GM21717 (cell line): ENCODE data around the gene OVCA2.

Experiments
- ATAC-seq: cut with Tn5 transposase; IDR thresholded peaks from one replicate; pipeline ENCODE4 v1.9.1; 2021; ENCODE audit warnings: mild to moderate bottlenecking, moderate library complexity; ENCODE audit not compliant: unreplicated experiment

OVCA2 gene

DNA sequence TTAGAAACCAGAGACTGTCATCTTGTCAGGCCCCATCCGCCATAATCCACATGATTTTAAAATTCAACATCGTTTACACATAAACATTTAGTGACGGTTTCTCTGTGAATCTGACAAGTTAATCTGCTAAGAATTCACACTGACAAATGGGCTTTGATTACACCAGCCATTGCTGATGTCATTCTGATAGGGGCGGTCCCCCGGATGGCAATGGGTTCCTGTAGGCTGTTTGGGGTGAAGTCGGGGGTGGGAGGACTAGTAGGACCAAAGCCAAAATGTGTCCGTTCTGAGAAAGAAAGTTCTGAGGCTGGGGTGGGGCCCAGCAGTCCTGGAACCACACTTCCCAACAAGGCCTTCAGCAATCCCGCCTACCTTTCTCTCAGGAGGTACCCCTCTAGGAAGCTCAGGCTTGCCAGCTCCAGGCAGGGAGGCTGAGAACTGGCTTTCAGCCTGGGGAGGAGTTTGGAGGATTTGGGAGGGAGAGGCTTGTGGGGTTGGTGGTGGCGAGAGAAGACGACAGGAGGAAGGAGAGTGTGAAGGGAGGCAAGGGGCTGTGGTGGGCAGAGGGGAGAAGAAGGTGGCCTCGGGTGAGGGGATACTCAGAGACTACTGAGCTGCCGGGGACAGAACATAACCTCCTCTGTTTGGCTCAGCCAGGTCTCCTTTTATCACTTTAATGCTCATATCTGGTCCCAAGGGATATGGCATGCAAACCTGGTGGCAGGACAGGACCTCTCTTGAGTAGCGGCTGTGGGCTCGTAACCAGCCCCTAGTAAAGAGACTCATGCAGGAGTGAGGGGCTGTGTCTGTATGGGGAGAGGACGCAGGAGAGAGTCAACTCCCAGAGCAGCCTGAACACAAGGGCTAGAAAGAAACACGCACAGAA, 21.7 kb downstream of the OVCA2 start:
- no peak for ATAC-seq

GRCh38 chr17:2064147-2064489, 22.3 kb downstream of the OVCA2 start:
- no peak for ATAC-seq

GRCh38 chr17:2064520-2064971, 22.7 kb downstream of the OVCA2 start:
- ATAC-seq, result no peak

DNA sequence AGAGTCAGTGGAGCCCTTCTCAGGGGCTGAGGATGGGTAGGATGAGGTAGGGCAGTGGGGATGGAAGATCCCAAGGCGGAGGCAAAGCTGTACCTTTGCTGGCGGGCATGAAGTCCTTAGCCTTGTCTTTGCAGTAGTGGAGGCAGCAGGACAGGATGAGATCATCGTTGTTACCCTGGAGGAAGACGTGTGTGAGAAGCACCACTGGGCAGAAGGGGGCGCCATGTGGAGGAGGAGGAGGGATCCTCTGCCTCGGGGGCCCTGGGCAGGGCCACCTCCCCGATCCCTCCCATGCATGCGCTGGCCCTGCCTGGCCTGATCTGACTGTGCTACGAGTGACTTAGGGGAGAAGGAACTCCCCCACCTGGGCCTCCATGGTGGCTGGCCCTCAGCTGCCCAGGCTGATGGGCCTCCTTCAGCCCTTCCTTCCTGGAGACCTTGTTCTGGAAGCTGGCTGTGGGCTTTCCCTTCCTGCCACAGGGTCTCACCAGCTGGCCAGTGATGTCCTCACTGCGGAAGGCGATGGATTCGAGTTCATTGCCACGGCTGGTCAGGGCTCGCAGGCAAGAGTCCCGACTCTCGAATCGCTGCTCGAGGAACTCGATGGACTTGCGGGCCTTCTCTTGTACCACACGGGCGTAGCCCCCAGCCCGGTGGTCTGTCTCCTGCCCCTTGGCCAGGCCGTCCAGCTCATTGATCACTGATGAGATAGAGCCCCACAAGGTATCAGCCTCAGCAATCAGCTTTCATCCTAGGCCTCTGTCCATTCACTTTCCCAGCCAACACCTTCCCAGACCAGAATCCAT, 23.4 kb downstream of the OVCA2 start:
- ATAC-seq, result no peak

GRCh38 chr17:2065949-2066400, 24.2 kb downstream of the OVCA2 start:
- ATAC-seq, result no peak

GRCh38 chr17:2067048-2067561, 25.3 kb downstream of the OVCA2 start:
- no peak for ATAC-seq

DNA sequence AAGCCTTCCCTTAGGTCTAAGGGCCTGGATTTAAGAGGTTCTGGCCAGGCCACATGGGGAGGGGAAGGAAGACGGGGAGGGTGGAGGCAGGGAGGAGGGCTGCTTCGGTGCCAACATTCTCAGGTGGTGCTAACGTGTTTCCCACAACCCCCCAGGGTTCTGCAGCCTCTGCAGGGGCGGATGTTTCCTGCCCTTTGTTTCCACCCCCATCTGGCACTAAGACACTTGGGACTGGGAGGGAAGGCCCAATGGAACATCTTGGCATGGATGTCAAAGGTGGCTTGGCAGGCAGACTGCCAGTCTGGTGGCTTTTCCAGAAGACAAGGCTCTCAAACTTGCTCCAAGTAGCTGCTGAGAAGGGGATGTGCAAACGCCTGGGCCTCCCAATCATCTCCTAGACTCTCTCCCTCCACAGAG, 25.8 kb downstream of the OVCA2 start:
- no peak for ATAC-seq

DNA sequence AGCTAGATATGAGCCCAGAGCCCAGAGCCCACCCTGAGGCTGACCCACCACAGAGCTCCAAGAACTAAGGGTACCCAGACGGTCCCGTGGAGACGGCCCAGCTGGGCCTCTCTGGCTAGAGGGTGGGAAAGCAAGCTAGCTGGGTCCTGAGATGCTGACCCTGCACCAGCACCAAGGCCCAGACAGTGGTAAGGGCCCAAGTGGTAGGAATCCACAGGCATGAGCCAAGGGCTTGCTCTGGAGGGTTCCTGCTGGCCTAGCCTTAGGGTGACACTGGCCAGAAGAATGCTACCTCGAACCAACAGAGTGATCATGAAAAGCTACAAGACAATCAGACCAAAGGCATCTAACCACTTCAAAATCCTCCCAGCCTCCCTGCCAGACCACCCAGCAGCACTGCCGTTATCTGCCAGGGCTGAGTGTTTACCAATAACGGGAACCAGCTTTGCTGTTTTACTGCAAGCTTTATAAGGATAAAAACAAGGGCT, 26.3 kb downstream of the OVCA2 start:
- no peak for ATAC-seq

DNA sequence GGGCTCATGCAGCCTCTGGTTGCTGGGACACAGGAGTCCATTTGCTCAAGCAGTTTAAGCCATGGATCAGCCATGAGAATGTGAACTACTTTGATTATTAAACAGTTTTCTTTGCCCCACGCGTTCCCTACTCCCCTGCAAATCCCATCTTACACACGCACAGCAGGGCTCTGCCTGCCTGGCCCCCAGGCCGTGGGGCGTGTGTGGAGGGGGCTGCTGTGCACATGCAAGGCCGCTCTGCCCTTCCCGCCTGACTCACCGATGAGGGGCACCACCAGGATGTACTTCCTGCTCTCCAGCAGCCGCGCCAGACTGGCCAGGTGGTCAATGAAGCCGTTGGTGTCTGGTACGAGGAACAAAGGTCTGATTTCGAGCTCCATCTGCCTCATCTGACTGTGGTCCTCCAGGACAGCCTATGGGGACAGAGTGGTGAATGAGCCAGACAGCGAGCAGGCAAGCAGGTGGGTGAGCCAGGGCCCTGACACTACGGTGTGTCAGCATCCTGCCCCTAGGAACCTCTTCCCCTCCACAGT, 26.8 kb downstream of the OVCA2 start:
- no peak for ATAC-seq

GRCh38 chr17:2070241-2071023, 28.6 kb downstream of the OVCA2 start:
- peak; percentile 70 for ATAC-seq

DNA sequence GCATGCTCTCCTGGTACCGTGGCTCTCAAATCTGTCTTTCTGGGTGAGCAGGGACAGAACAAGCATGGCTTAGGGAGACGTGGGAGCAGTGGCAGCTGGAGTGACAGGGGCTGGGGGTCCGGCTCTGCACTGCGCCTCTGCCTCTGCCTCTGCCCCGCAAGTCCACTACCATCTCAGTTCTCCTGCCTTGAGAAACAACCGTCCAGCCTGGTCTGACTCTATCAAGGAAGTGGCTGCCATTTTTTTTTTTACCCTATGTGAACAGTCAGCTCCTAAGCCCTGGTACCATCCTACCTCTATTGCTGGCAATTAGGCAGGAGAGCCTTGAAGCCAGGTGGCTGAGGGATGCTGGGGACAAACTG, 29.2 kb downstream of the OVCA2 start:
- no peak for ATAC-seq

- no peak for ATAC-seq
These were observed 29.8 kb downstream of the OVCA2 start for GRCh38 chr17:2071455-2072281.

GRCh38 chr17:2074919-2075318, 33.1 kb downstream of the OVCA2 start:
- no peak for ATAC-seq

DNA sequence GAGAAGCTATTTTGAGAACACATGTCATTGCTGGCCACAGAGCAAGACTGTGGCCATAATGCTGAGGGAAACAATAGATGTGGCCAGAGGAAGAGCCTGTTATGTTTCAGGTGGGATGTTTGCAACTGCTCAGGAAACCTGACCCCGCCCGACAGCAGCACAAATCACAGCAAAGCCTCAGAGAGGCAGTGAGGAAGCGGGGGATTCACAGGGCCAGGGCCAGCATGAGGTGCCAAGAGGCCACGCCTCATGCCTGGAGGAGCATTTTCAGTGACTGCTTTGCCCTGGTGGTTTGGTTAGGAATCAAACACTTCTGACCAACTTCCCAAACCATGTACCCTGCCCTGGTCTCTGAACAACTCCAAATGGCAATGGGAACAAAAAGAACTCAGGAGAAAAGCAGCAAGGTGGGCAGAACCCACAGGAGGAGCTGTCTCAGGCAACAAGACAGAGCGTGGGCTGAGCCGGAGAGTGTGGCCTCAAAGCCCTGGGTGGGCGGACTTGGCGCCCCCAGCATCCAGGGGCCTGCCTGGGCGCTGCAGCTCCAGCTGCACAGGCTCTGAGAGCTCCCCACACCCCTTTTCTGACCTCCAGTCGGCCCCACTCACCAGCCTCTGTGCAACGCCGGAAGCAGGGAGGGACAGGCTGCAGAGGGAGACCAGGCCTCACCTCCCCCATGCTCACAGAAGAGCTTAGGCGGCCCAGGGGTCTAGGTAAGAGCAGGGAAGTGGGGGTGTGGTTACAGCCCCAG, 33.7 kb downstream of the OVCA2 start:
- ATAC-seq, result no peak

- ATAC-seq, result no peak
These were observed 34.5 kb downstream of the OVCA2 start for GRCh38 chr17:2076087-2076984.

DNA sequence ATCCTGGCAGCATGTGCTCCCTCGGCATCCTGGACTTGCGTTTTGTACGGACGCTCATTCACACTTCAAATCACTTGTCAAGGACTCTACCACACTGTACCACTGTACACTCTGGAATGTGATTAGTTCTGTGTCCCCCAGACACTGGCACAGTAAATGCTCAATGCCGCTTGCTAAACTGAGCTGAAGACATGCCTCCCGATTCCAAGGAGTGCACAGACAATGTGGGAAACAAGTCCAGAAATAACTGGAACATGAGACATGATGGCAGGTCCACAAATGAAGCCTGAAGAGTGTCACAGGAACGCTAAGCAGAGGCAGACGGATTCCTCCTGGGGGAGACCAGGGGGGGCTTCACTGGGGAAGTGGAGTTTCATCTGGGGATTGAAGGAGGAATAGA, 35.2 kb downstream of the OVCA2 start:
- no peak for ATAC-seq

DNA sequence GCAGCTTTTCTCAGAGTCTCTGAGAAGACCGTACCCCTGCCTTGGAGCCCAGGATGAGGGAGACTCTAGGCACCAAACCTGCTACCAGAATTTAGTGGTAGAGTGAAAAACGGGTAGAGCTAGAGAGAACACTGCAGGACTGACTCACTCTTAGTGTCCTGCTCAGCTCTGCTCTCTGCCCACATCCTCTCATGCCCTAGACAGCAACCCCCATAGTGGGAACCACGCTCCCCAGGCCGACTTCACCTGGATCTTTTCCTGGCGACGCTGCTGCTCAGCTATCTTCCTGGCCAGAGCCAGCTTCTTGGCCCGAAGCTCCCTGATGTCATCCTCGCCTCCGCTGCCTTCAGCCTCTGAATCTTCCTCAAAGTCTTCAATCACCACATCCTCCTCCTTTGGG, 39.7 kb downstream of the OVCA2 start:
- ATAC-seq, result no peak
